Measurements from ENCODE around the gene THSD7A. TPM values are rescaled to one million over a fixed set of nuclear protein-coding genes. Genes with fewer than 3 reads are reported as not detected.

Gene THSD7A, protein sequence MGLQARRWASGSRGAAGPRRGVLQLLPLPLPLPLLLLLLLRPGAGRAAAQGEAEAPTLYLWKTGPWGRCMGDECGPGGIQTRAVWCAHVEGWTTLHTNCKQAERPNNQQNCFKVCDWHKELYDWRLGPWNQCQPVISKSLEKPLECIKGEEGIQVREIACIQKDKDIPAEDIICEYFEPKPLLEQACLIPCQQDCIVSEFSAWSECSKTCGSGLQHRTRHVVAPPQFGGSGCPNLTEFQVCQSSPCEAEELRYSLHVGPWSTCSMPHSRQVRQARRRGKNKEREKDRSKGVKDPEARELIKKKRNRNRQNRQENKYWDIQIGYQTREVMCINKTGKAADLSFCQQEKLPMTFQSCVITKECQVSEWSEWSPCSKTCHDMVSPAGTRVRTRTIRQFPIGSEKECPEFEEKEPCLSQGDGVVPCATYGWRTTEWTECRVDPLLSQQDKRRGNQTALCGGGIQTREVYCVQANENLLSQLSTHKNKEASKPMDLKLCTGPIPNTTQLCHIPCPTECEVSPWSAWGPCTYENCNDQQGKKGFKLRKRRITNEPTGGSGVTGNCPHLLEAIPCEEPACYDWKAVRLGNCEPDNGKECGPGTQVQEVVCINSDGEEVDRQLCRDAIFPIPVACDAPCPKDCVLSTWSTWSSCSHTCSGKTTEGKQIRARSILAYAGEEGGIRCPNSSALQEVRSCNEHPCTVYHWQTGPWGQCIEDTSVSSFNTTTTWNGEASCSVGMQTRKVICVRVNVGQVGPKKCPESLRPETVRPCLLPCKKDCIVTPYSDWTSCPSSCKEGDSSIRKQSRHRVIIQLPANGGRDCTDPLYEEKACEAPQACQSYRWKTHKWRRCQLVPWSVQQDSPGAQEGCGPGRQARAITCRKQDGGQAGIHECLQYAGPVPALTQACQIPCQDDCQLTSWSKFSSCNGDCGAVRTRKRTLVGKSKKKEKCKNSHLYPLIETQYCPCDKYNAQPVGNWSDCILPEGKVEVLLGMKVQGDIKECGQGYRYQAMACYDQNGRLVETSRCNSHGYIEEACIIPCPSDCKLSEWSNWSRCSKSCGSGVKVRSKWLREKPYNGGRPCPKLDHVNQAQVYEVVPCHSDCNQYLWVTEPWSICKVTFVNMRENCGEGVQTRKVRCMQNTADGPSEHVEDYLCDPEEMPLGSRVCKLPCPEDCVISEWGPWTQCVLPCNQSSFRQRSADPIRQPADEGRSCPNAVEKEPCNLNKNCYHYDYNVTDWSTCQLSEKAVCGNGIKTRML (N-terminal part only)
- total RNA-seq (6.9 and 8.3 TPM in 2 replicates), polyA plus RNA-seq (3.4 and 4.0 TPM in 2 replicates)

DNA sequence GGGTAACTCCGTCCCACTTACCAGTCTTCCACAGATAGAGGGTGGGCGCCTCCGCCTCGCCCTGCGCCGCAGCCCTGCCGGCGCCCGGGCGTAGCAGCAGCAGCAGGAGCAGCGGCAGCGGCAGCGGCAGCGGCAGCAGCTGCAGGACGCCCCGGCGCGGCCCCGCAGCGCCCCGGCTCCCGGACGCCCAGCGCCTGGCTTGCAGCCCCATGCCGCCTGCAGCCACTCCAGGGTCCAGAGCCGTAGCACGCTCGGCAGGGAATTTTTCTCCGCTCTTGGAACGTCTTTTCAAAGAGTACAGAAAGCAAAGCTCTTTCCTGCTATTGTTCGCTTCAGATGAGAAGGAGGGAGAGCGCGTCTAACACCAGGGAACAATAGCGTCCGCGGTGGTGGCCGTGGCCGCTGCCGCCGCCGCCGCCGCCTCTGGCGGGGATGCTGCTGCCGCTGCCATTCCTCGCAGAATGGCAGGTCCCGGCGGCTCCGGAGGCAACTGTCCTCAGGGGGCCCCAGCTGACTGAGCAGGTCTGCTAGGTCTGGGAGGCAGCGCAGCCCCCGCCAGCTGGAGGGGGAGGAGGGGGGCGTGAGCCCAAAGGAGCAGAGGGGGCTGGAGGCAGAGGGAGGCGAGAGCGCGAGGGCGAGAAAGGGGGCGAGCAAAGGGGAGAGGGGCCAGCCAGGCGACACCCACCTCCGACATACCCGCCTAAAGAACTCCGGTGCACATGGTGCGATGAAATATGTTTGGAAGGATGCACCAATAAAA lies at the start of gene THSD7A:
Gene THSD7A (minus strand): TSS at position 463 of the 760 bp plus-strand sequence. CDS start 252 bp downstream, at position 211.
- H3K27me3 ChIP-seq, result no peaks in the 10 kb centered on the region
- H3K79me2 ChIP-seq, result peaks cover 7% of the 10 kb centered on the region
- peak within 1 kb of the TSS; percentile 30 for H3K27ac ChIP-seq
- H3K4me2 ChIP-seq, result peak within 1 kb of the TSS; percentile 87
- no peaks in the 10 kb centered on the region for H3K9me3 ChIP-seq (ENCODE audit: low read depth)
- H3K4me3 ChIP-seq, result peak within 1 kb of the TSS; percentile 82
- TF ChIP-seq EZH2 (IDR thresholded peaks at IDR 0.05; ENCODE audit: borderline replicate concordance), result no peak
- no peak for TF ChIP-seq EZH2phosphoT487 (IDR thresholded peaks at IDR 0.05; ENCODE audit: low read depth, severe bottlenecking, unreplicated experiment)
- TF ChIP-seq CTCF (IDR thresholded peaks at IDR 0.05; ENCODE audit: poor library complexity), result no peak
- no peaks in the 10 kb centered on the region for H3K9me2 ChIP-seq (replicated peaks; ENCODE audit: insufficient read depth)
- H3K4me1 ChIP-seq (ENCODE audit: insufficient read depth), result no peaks in the 10 kb centered on the region
- H4K20me1 ChIP-seq (ENCODE audit: insufficient read depth, poor library complexity, severe bottlenecking), result no peaks in the 10 kb centered on the region
- 1% methylated on average over 58 of the region's 62 CpGs for WGBS (ENCODE audit: low lambda C conversion rate, missing lambda C conversion rate)
- H2AFZ ChIP-seq, result peak within 1 kb of the TSS; percentile 89
- H3K36me3 ChIP-seq (replicated peaks; ENCODE audit: insufficient read depth, low read depth), result no peaks in the 10 kb centered on the region
- DNase-seq (ENCODE audit: low spot score), result peak; percentile 80

- Histone ChIP-seq H3K36me3 (replicated peaks; ENCODE audit: insufficient read depth, low read depth) (no peaks in the 10 kb centered on the region), H3K4me1 (ENCODE audit: insufficient read depth) (no peaks in the 10 kb centered on the region), H3K27me3 (no peaks in the 10 kb centered on the region), H3K4me3 (no peak overlapping the region), H3K4me2 (no peak overlapping the region), H4K20me1 (ENCODE audit: insufficient read depth, poor library complexity, severe bottlenecking) (no peaks in the 10 kb centered on the region), H3K27ac (no peak overlapping the region), H3K9me2 (replicated peaks; ENCODE audit: insufficient read depth) (no peaks in the 10 kb centered on the region), H3K79me2 (no peaks in the 10 kb centered on the region), H2AFZ (no peak overlapping the region), H3K9me3 (ENCODE audit: low read depth) (no peaks in the 10 kb centered on the region)
- no peak for TF ChIP-seq CTCF (IDR thresholded peaks at IDR 0.05; ENCODE audit: poor library complexity)
- TF ChIP-seq EZH2phosphoT487 (IDR thresholded peaks at IDR 0.05; ENCODE audit: low read depth, severe bottlenecking, unreplicated experiment), result no peak
- no peak for TF ChIP-seq EZH2 (IDR thresholded peaks at IDR 0.05; ENCODE audit: borderline replicate concordance)
- WGBS (ENCODE audit: low lambda C conversion rate, missing lambda C conversion rate), result 87% methylated on average over 5 of the region's 5 CpGs
- no peak for DNase-seq (ENCODE audit: low spot score)
These were observed 49.7 kb upstream of the THSD7A start for GRCh38 chr7:11881680-11882079.

- no peak overlapping the region for H3K4me2 ChIP-seq
- no peaks in the 10 kb centered on the region for H3K9me2 ChIP-seq (replicated peaks; ENCODE audit: insufficient read depth)
- H3K27me3 ChIP-seq, result no peaks in the 10 kb centered on the region
- no peaks in the 10 kb centered on the region for H3K9me3 ChIP-seq (ENCODE audit: low read depth)
- no peaks in the 10 kb centered on the region for H3K4me1 ChIP-seq (ENCODE audit: insufficient read depth)
- no peak overlapping the region for H2AFZ ChIP-seq
- no peaks in the 10 kb centered on the region for H4K20me1 ChIP-seq (ENCODE audit: insufficient read depth, poor library complexity, severe bottlenecking)
- H3K79me2 ChIP-seq, result no peaks in the 10 kb centered on the region
- DNase-seq (ENCODE audit: low spot score), result no peak
- no peak overlapping the region for H3K27ac ChIP-seq
- no peak overlapping the region for H3K4me3 ChIP-seq
- no peaks in the 10 kb centered on the region for H3K36me3 ChIP-seq (replicated peaks; ENCODE audit: insufficient read depth, low read depth)
- 46% methylated on average over 1 of the region's 1 CpG for WGBS (ENCODE audit: low lambda C conversion rate, missing lambda C conversion rate)
- no peak for TF ChIP-seq CTCF (IDR thresholded peaks at IDR 0.05; ENCODE audit: poor library complexity)
- no peak for TF ChIP-seq EZH2phosphoT487 (IDR thresholded peaks at IDR 0.05; ENCODE audit: low read depth, severe bottlenecking, unreplicated experiment)
- TF ChIP-seq EZH2 (IDR thresholded peaks at IDR 0.05; ENCODE audit: borderline replicate concordance), result no peak
These were observed 43.6 kb upstream of the THSD7A start for GRCh38 chr7:11875635-11876034.

Data from hepatocyte (in vitro differentiated cells).